GM21825 (cell line): ENCODE results near the gene NAV2.

ENCODE experiments used
- ATAC-seq: cut with Tn5 transposase; IDR thresholded peaks from one replicate; pipeline ENCODE4 v1.9.1; 2021; ENCODE audit warnings: mild to moderate bottlenecking, moderate library complexity; ENCODE audit not compliant: unreplicated experiment

Gene NAV2

DNA sequence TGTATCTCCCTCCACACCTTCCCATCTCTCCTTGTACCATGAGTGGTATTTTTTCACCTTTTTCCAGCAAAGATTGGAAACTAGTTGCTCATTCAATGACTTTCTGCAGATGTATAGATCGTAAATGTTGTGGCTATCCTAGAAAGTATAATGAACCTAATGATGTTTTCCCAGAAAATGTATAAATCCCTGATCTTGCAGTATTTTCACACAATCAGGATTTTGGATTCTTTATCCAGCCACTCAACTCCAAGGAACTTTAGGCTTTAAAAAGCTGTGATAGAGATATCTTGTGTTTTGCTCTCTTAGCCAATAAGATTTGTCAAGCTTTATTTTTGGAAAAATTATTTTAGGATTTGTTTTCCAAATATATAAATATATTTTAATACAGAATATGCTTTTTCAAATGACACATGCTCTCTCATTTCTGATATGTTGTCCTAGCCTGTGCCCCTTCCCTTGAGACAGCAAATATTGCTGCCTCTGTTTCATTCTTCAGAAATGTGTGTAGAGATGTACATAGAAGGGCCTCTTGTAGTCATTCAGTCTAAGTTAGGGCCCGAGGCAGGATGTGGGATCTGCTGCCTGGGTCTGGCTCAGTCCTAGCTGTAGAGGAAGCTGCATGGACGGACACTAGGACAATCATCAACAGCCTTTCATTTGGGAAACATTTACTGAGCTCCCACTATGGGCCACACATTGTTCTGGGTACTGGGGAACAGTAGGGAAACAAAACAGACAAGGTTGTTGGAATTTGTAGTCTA lies 62.4 kb downstream of the NAV2 start:
- no peak for ATAC-seq

- ATAC-seq = no peak
Measured at GRCh38 chr11:19775622-19776021, 63.0 kb downstream of the NAV2 start.

DNA sequence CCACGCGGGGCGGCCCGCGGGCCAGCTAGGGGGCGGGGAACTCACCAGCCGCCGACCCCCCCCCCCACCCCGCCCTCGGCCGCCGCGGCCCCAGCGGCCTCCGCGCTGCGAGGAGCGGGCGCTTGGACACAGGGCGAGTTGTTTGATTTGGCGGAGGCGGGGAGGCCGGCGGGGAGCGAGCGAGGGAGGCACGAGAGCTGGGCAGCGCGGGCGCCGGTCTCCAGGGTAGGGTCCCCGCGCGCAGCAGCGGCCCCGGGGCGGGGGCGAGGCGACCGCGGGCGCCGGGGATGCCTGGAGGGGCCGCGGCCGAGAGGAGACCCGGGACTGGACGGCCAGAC lies 64.4 kb downstream of the NAV2 start:
- ATAC-seq = peak; percentile 26

GRCh38 chr11:19777377-19778102 lies 64.9 kb downstream of the NAV2 start:
- ATAC-seq = peak; percentile 77

GRCh38 chr11:19779740-19780139 lies 67.1 kb downstream of the NAV2 start:
- ATAC-seq = no peak

GRCh38 chr11:19781351-19781750 lies 68.7 kb downstream of the NAV2 start:
- no peak for ATAC-seq

- no peak for ATAC-seq
Measured at GRCh38 chr11:19785265-19785664, 72.6 kb downstream of the NAV2 start.

GRCh38 chr11:19786644-19787043 lies 74.0 kb downstream of the NAV2 start:
- ATAC-seq = no peak

DNA sequence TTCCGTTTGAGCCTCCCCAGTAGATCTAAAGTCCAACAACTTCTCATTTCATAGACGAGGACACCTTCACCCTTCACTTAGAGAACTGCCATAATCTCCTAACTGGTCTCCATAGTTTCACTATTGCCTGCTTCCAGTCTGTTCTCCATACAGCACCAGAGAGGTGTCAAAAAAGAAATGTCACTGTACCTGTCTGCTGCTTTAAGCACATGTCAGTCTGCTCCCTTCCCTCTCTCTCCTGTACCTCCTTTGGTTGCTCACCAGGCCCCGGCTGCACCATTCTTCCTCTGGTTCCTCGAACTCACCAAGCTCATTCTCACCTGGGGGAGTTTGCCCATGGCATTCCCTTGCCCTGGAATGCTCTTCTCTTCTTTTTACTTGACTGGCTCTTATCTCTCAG lies 75.8 kb downstream of the NAV2 start:
- no peak for ATAC-seq

- ATAC-seq = no peak
Measured at GRCh38 chr11:19789245-19789644, 76.6 kb downstream of the NAV2 start.

DNA sequence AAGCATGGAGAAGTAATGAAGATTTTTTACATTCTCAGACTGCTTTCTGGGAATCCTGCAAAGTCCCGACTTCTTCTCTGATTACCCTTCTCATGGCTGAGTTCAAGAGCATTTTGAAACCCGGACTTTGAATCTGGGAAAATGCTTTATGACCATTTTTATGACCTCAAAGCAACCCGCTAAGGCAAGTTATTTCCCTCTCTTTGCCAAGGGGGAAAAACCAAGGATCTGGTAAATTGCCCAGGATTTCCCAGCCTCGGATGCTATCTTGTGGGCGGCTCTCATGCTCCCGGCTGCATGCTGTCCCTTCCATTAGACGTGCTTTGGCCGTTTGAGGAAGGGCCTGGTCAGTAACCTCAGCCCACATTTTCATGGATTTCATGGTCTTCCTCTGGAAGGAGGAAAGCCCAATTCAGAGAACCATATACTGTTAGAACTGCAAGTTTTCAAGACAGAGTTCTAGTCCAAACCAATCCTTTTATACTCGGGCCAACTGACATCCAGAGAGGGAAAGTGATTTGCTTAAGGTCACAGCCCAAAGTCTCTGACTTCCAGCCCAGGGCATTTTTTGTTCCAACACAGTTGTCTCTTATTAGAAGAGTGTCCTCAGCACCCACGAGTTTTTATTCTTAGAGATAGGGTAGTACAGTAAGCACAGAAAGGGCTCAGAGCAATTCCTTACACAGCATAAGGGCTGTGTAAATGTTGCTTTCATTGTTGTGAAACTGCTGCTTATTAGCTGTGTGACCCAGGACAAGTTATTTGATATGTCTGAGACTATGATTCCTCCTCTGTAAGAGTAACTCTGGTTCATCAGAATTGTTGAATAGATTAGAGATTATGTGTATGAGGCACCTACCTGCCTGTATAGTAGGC lies 77.4 kb downstream of the NAV2 start:
- ATAC-seq = no peak

- ATAC-seq = no peak
Measured at GRCh38 chr11:19790831-19791552, 78.4 kb downstream of the NAV2 start.

DNA sequence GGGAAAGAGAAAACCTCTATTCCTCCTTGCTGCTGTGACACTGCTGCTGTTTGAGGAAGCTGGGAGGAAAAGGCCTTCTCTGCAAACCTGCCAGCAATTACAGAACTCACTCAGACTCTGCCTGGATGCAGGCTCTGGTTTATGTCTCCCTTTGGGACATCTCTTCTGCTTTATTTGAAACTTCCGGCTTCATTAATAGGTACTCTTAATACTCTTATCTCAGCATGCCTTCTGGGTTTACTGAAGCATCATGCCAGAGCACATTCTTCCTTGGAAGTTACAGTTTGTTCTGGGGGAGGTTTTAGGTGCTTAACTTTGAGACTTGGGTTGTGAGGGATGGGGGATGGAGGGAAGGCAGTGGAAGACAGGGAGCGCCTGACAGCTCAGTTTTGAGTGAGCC lies 79.9 kb downstream of the NAV2 start:
- no peak for ATAC-seq

GRCh38 chr11:19793326-19793725 lies 80.7 kb downstream of the NAV2 start:
- no peak for ATAC-seq

GRCh38 chr11:19794161-19794560 lies 81.5 kb downstream of the NAV2 start:
- no peak for ATAC-seq

DNA sequence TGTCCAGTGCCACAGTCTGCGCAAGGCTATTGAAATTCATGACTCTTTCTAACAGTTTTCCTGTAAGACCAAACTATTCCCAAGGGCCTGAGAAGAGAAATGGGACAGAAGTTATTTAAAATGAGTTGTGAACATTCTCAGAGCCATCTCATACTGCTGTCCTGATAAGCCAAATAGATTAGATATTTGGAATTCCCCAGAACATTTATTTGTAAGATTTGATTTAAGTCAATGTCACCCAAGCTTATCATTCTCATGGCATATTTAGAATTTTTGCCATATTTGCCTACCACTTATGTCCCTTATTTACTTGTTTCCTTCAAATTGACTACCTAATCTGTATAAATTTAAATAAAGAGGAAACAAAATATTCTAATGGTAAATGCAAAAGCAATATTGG lies 82.4 kb downstream of the NAV2 start:
- no peak for ATAC-seq

DNA sequence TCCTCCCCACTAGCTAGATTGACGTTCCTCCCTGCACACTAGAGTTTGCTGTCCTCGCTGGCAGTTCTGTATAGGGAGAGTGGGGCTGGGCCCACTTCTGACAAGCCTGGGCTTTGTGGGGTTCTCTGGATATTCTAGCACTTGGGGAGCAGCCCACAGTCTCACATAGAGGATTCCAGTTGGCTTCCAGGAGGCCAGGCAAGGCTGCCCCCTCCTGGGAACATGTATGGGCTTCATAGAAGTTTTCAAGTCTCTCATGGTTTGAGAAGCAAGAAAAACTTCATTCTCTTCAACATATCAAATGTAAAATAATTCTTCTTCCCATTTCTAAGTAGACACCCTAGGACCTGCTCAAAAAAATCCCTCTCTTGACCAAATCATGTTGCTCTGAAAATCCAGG lies 87.5 kb downstream of the NAV2 start:
- no peak for ATAC-seq

GRCh38 chr11:19800714-19801519 lies 88.3 kb downstream of the NAV2 start:
- ATAC-seq = no peak

DNA sequence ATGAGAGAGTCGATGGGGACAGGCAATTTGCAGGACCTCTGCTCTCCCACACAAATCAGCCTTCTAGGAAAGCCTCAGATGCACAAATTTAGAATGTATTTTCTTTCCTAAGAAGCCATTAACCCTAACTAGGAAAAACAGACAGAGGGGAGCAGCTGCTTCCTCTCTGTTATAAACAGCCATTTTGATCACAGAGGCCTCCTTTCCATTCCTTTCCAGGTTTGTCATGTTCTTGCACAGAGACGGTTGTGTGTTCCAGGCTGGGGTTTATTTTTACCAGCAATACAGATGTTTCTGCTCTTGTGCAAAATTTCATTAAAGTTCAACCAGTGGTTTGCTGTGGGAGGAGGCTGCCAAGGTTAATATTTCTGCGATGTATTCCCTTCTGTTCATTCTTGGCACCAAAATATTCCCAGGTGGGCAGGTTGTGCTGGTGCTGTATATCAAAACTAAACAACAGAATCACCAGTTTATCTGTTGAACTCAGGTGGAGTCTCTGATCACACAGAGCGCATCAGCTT lies 90.2 kb downstream of the NAV2 start:
- no peak for ATAC-seq

DNA sequence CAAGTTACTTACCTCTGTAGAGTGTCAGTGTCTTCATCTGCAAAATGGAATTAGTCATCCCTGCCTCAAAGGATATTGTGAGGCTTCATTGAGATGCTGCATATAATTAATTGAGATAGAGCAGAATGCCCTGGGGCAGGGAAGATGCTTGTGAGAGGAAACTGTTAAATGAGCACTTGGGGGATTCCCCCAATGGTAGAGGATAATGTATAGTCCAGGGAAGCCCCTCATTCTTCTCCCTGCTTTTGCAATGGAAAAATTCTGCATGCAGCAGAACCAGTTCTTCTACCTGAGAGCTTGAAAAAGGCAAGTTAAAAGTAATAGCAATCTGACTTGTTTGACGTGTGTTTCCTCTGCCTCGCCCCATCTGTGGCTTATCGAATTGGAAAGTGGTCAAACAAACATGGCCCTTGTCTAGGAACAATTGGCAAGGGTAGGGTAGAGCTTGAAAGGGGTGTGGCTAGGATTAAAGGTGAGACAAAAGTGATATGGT lies 90.9 kb downstream of the NAV2 start:
- ATAC-seq = no peak
